GM19395 (cell line): ENCODE results near the gene USH1G.
"Not testable (repeated sequence)": the region's sequence is repeated elsewhere in the genome, so short reads cannot be mapped to it uniquely, and the experiment has no call there.

Experiments
- ATAC-seq: cut with Tn5 transposase; IDR thresholded peaks from one replicate; pipeline ENCODE4 v1.9.1; 2021; ENCODE audit warnings: mild to moderate bottlenecking, moderate library complexity; ENCODE audit not compliant: unreplicated experiment

Gene USH1G

DNA sequence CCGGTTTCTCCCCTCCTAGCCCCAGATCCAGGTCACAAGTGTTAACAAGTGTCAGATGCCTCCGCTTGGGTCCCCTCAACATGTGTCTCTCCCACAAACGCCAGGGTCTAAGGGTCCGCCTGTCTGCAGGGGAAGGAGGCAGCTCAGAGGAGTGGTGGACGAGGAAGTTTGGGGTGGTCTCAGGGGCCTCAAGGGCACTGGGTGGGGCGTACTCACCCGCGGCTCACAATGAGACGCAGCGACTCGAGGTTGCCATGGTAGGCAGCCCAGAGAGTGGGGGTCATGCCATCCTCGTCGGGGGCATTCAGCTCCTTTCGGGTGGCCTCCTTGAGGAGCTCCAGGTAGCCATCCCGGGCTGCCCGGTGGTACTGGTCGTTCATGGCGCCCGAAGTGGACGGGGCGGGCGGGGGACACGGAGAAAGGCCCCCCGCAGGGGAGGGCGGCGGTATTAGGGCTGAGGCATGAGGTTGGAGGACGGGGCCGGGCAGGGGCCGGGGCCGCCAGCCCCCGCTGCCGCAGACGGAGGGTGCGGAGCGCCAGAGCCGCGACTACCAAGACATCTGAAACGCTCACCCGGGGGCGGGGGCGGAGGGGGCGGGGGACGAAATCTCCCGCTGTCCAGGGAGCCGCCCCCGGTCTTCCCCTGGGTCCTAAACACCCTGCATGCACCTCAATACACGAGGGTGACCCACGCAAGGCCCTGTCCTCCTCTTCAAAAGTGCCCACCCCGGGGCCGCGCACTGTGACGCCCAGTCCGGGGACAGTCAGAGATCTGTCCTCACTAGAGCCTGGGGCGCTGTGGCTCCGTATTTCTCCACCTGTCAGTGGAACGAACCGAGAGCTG is at the start of gene USH1G:
TSS of gene USH1G (minus strand) at position 562 of the 844 bp plus-strand sequence. CDS start at position 380, 182 bp downstream.
- ATAC-seq: no peak

DNA sequence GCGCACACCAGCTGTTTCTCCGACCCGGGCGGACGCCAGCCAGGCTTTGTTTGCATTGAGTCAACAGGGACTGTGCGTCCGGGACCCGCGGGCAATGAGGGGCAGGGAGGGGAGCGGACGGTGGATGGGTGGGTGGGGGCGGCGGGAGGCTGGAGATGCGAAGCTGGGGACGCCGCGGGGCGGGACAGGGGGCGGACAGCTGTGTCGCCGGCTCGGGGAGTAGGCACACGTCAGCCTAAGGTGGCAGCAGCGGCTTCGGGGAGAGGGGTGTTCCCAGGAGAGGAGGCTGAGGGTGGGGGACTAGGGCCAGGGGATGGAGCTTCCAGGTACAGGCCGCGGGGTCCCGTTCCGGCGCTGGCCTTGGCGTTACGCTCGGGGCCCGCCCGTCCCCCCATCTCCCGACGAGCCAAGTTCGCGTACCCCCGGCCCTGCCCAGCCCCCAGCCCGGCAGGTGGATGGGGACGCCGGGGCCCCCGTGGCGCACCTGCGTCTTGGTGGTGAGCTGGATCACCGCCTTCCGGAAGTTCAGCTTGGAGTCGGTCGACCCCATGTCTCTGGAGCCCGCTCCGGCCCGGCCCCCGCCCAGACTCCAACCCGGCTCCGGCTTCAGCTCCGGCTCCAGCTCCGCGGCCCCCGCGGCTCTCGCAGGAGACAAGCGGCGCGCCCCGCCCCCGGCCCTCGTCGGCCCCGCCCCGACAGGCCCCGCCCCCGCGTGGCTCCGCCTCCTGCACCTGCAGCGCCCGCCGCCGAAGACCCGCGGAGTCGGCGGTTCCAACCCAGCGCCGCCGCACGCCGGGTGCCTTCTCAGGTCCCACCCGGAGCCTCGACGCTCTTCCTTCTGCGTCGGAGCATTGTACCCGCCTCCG is 49.3 kb upstream of the USH1G start, which contains the start of gene HID1:
TSS of gene HID1 (minus strand) at position 653 of the 866 bp plus-strand sequence. CDS start at position 550, 103 bp downstream.
- no peak for ATAC-seq

DNA sequence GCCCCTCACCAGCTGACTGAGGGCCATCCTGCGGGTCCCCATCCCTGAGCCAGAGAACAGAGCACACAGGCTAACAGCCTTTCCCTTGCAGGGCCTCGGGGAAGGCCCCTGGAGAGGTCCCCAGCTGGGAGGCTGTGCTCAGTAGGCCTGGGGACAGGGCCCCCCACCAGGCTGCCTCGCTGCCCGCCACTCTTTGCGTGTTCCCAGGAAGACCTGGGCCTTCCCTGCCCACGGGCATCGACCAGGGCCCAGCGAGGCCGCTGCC is 48.7 kb upstream of the USH1G start:
- no peak for ATAC-seq

- no peak for ATAC-seq
Observed at GRCh38 chr17:74971069-74971841, 48.2 kb upstream of the USH1G start.

DNA sequence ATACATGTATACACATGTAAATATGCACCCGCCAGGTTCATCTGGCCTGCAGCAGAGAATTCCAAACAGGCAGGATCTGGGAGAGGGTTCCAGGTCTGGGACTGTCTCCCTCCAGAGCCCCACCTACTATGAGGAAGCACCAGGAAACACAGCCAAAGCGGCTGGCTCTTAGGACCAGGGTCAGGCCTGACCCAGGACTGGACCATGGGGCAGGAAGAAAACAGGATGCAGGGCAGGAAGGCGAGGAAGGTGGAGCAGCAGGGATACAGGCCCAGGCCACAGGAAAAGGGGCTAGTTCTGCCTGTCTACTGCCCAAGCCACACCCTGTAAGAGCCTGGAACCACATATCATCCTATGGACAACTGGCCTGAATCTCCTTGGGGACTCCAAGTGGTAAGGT is 47.3 kb upstream of the USH1G start:
- no peak for ATAC-seq

DNA sequence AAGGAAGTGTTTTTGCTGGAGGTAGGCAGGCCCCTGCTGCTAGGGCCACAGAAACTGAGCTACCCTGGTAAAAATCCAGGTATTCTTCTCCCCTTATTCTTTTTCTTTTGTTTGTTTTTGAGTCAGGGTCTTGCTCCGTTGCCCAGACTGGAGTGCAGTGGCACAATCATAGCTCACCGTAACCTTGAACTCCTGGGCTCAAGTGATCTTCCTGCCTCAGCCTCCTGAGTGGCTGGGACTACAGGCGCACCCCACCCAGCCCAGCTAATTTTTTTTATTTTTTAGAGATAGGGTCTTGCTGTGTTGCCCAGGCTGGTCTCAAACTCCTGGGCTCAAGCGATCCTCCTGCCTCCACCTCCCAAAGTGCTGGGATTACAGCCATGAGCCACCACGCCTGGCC is 46.4 kb upstream of the USH1G start:
- ATAC-seq: not testable (repeated sequence)

- no peak for ATAC-seq
Observed at GRCh38 chr17:74968361-74968780, 45.3 kb upstream of the USH1G start.

GRCh38 chr17:74964988-74965622 is 42.0 kb upstream of the USH1G start:
- ATAC-seq: no peak

GRCh38 chr17:74964246-74964761 is 41.2 kb upstream of the USH1G start:
- ATAC-seq: no peak

DNA sequence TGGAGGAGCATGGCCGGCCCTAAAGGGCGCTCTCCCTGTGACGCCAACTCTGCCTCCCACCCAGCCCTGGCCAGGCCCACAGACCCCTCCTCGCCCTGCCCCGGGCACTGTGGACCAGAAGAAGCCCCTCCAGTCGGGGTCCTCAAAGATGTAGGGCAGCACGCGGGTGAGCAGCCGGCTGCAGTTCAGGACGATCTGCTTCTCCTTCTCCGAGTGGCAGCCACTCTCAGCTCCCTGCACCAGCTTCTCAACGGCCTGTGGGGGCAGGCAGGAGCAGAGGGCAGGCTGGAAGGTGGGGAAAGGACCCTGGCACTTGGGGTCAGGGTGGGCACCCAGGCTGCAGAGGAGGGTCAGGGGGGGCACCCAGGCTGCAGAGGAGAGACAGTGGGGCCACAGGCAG is 40.6 kb upstream of the USH1G start:
- no peak for ATAC-seq

- no peak for ATAC-seq
Observed at GRCh38 chr17:74962622-74963394, 39.8 kb upstream of the USH1G start.

GRCh38 chr17:74961657-74962350 is 38.7 kb upstream of the USH1G start:
- no peak for ATAC-seq

- no peak for ATAC-seq
Observed at GRCh38 chr17:74960570-74961342, 37.7 kb upstream of the USH1G start.

- no peak for ATAC-seq
Observed at GRCh38 chr17:74959826-74960515, 36.9 kb upstream of the USH1G start.

- ATAC-seq: peak; percentile 50
Observed at GRCh38 chr17:74957935-74958740, 35.1 kb upstream of the USH1G start.

GRCh38 chr17:74956093-74956492 is 33.0 kb upstream of the USH1G start:
- no peak for ATAC-seq
